IPS-11a (cell line): Measurements from ENCODE around the gene IBA57.
"Not testable (repeated sequence)": the region's sequence is repeated elsewhere in the genome, so short reads cannot be mapped to it uniquely, and the experiment has no call there.

ENCODE experiments used
- H3K4me3 ChIP-seq: one replicate; pipeline ENCODE4 v1.5.1; 2013; ENCODE audit warnings: low read depth, low read length, control low read depth

Gene IBA57

DNA sequence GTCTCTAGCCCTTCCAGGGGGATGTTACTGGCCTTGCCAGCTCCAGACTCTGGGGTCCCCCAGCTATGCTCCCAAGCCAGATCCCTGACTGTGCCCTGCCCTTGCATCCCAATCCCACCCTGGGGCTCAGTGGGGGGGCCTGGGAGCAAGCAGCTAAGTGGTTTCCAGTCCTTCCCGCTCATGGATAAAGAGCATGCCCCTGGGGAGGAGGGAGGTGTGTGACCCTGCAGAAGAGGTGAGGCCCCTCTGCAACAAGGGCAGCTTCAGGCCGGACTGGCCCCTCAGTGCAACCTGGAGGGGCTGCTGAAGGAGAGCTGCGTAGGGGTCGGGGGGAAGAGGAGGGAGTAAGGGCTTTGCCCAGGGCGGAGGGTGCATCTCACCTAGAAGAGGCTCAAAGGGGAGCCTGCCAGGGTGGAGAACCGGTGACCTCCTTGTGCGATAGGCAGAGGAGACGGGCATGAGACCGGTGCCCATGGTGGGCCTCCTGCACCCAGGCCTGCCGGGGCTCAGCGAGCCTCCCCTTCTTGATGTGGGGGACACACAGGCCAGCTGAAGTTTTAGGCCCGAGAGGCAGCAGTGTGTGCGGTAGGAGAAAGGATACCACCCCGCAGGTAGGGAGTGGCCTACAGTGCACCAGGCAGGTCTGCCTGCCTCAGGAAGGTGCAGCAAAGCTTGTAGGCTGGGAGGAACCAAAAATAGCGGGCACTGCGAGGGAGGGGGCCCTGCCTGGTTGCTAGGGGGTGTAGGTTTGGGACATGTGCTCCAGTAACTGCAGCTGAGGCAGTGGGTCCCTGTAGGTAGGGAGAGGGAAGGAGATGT lies 45.3 kb downstream of the IBA57 start:
- no peak overlapping the region for H3K4me3 ChIP-seq

GRCh38 chr1:228211531-228212414 lies 46.2 kb downstream of the IBA57 start:
- no peak overlapping the region for H3K4me3 ChIP-seq

- H3K4me3 ChIP-seq, result peak overlapping the region; percentile 48
Observed at GRCh38 chr1:228212415-228212965, 46.9 kb downstream of the IBA57 start.

GRCh38 chr1:228212966-228213844 lies 47.6 kb downstream of the IBA57 start:
- H3K4me3 ChIP-seq, result peak overlapping the region; percentile 72

DNA sequence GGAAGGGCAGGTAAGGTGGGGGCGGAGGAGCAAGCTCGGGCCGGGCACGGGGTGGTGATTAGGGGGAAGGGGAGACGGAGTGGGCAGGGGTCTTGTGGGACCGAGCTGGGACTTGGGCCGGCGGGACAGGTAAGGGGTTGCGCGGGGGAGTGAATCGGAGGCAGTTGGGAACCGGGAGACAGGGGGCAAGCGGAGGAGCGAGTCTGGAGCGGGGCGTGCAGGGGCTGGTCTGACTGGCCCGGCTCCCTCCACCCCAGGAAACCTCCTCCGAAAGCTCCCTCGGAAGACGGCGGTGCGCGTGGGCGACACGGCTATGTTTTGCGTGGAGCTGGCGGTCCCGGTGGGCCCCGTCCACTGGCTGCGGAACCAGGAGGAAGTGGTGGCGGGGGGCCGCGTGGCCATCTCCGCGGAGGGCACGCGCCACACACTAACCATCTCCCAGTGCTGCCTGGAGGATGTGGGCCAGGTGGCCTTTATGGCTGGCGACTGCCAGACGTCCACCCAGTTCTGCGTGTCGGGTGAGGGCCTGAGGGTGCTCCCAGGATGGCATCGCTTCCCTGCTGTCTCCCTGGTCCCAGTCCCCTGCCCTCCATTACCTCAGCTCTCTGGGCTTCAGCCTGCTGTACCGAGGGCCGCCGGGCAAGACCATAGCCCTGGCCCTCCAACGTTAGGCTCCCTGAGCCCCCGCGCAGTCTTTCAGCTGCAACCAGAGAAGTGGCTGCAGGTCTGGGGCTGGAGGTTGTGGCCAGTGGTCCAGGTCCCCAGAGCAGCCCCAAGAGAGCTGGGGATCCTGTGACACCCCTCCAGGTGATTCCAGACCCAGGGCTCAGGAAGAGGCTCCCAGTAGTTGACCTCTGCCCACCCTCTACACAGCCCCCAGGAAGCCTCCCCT lies 48.6 kb downstream of the IBA57 start:
- H3K4me3 ChIP-seq, result peak overlapping the region; percentile 72

GRCh38 chr1:228214921-228215662 lies 49.5 kb downstream of the IBA57 start:
- no peak overlapping the region for H3K4me3 ChIP-seq

DNA sequence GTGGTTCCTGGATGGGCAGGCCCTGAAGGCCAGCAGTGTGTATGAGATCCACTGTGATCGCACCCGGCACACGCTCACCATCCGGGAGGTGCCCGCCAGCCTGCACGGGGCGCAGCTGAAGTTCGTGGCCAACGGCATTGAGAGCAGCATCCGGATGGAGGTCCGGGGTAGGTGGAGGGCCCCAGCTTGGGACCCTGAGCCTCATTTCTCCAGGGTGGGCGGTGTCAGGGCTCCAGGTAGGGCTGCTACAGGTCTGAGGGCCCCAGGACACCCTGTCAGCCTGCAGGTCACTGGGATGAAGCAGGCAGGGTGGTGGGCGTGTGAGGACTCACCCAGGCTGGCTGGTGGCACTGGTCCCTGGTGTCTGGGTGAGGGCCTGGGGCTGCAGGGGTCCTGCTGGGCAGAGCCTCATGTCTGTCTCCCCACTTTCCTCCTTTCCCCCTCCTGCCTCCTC lies 50.1 kb downstream of the IBA57 start:
- H3K4me3 ChIP-seq, result no peak overlapping the region

- H3K4me3 ChIP-seq, result no peak overlapping the region
Observed at GRCh38 chr1:228216371-228217320, 51.0 kb downstream of the IBA57 start.

GRCh38 chr1:228217551-228218344 lies 52.1 kb downstream of the IBA57 start:
- H3K4me3 ChIP-seq, result no peak overlapping the region

DNA sequence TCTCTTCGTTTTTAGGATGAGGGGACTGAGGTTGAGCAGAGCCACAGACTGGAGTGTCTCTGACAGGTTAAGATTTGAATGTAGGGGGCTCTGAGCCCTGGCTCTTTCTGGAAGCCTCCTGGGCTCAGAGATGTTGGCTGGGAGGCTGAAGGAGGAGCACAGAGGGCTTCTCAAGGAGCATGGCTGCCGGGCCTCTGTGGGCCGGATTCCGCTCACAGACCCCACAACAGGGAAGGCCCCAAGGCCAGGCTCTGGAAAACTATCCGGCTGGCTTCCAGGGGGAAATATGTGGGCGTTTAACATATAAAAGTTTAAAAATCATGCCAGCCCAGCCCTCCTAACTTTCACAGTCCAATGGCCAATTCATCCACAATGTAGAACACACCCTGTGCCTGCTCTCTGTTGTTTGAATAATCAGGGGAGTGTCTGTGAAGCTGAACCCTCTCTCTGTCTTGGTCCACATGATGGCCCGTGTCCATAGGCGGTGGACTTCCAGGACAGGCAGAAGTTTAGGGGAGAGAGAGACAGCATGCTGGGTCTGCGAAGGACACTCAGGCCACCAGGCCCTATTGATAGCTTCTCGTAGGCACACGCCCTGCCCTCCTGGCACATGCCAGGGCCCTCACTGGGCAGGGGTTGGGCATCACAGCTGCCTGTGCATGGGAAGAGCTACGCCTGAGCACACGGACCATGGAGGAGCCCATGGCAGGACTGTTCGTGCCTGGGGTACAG lies 53.1 kb downstream of the IBA57 start:
- H3K4me3 ChIP-seq, result no peak overlapping the region

DNA sequence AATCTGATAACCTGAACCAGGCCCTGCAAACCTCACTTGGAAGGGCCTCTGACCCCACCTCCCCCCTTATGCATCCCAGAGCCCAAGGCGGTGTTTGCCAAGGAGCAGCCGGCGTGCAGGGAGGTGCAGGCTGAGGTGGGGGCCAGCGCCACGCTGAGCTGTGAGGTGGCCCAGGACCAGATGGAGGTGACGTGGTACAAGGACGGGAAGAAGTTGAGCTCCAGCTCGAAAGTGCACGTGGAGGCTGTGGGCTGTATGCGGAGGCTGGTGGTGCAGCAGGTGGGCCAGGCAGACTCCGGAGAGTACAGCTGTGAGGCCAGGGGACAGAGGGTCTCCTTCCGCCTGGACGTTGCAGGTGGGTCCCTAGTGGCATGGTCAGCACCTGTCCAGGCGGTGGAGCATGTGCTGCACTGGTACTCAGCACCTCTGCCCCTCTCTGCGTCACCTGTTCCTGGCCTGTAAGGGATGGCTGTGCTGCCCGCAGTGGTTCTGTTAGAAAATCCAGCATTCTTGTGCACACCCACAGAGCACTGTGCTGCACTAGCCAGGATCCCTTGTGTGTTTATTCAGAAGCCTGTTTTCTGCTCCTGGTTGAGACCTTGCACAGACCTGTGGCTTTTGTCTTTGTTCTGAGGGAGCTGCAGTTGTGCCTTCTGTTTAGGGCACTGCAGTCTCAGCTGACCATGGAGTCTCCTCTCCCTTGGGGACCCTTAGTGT lies 53.8 kb downstream of the IBA57 start:
- H3K4me3 ChIP-seq, result no peak overlapping the region

GRCh38 chr1:228219962-228220780 lies 54.6 kb downstream of the IBA57 start:
- H3K4me3 ChIP-seq, result no peak overlapping the region

- H3K4me3 ChIP-seq, result not testable (repeated sequence)
Observed at GRCh38 chr1:228221097-228221496, 55.5 kb downstream of the IBA57 start.

- no peak overlapping the region for H3K4me3 ChIP-seq
Observed at GRCh38 chr1:228222548-228222947, 56.9 kb downstream of the IBA57 start.
